Occipital lobe (tissue), 2 donors: ENCODE measurements around the gene SHCBP1L. TPM values are rescaled to one million over a fixed set of nuclear protein-coding genes. Genes with fewer than 3 reads are reported as not detected.
"Not testable (repeated sequence)": the region's sequence is repeated elsewhere in the genome, so short reads cannot be mapped to it uniquely, and the experiment has no call there.

Experiments
- DNase-seq: peaks from one replicate; lab custom pipeline; 2025; lab: John Stamatoyannopoulos, UW
- total RNA-seq: library from RNA; depleted of rRNA; stranded (reverse); fragments of >200 nt; gene quantifications from one replicate; pipeline ENCODE4 v1.2.3, GENCODE V29; 2014

The SHCBP1L gene
- total RNA-seq, 1 donor from 2014 or later = not detected

- no peak for DNase-seq
Observed at GRCh38 chr1:182965861-182966260, 12.9 kb upstream of the SHCBP1L start.

GRCh38 chr1:182965096-182965495 lies 12.1 kb upstream of the SHCBP1L start:
- DNase-seq = no peak

GRCh38 chr1:182962554-182963115 lies 9.7 kb upstream of the SHCBP1L start:
- peak; percentile 16 for DNase-seq

GRCh38 chr1:182960046-182960445 lies 7.1 kb upstream of the SHCBP1L start:
- no peak for DNase-seq

GRCh38 chr1:182957902-182958395 lies 5.0 kb upstream of the SHCBP1L start:
- no peak for DNase-seq

- no peak for DNase-seq
Observed at GRCh38 chr1:182956708-182957365, 3.9 kb upstream of the SHCBP1L start.

- DNase-seq = no peak
Observed at GRCh38 chr1:182955596-182956588, 2.9 kb upstream of the SHCBP1L start.

- no peak for DNase-seq
Observed at GRCh38 chr1:182953826-182954225, 860 bp upstream of the SHCBP1L start.

GRCh38 chr1:182943336-182943735 lies 9.6 kb downstream of the SHCBP1L start:
- not testable (repeated sequence) for DNase-seq

- not testable (repeated sequence) for DNase-seq
Observed at GRCh38 chr1:182942145-182942544, 10.8 kb downstream of the SHCBP1L start.

GRCh38 chr1:182939413-182939812 lies 13.6 kb downstream of the SHCBP1L start:
- DNase-seq = no peak

- DNase-seq = no peak
Observed at GRCh38 chr1:182935716-182936115, 17.2 kb downstream of the SHCBP1L start.

- DNase-seq = no peak
Observed at GRCh38 chr1:182930985-182931384, 22.0 kb downstream of the SHCBP1L start.

- no peak for DNase-seq
Observed at GRCh38 chr1:182927693-182928433, 25.1 kb downstream of the SHCBP1L start.

- DNase-seq = no peak
Observed at GRCh38 chr1:182925661-182926060, 27.3 kb downstream of the SHCBP1L start.

- no peak for DNase-seq
Observed at GRCh38 chr1:182917378-182917777, 35.6 kb downstream of the SHCBP1L start.

GRCh38 chr1:182913401-182913800 lies 39.6 kb downstream of the SHCBP1L start:
- no peak for DNase-seq

- DNase-seq = no peak
Observed at GRCh38 chr1:182910143-182910542, 42.8 kb downstream of the SHCBP1L start.

GRCh38 chr1:182909578-182909977 lies 43.4 kb downstream of the SHCBP1L start:
- DNase-seq = no peak

- DNase-seq = no peak
Observed at GRCh38 chr1:182905321-182905720, 47.6 kb downstream of the SHCBP1L start.

- not testable (repeated sequence) for DNase-seq
Observed at GRCh38 chr1:182901946-182902345, 51.0 kb downstream of the SHCBP1L start.
